HepG2 (cell line): ENCODE results near the gene TTC1. TPM values are rescaled to one million over a fixed set of nuclear protein-coding genes. Genes with fewer than 3 reads are reported as not detected.

Experiments used
- ATAC-seq: fragments of 200-7000 bp; cut with Tn5 transposase; 3 replicates; pipeline ENCODE4 v1.9.1; 2020; ENCODE audit warnings: mild to moderate bottlenecking, moderate library complexity
- BruUV-seq: library from RNA; stranded (reverse); fragments of 400-500 nt; replicated peaks from 2 replicates; lab custom pipeline; 2021; lab: Mats Ljungman, UMichigan
- CTCF ChIA-PET: fragments of 300-600 bp; formaldehyde crosslinking; extraction: SDS; loops from one replicate; lab custom pipeline; 2021; ENCODE audit warnings: low total read pairs, inconsistent platforms, low intra/inter-chr PET ratio; lab: Yijun Ruan, JAX
- POLR2A ChIA-PET: fragments of 350-600 bp; sonication (Branson Sonifier 250); formaldehyde crosslinking; loops from one replicate; lab custom pipeline; 2020; ENCODE audit warnings: antibody characterized with exemption, inconsistent platforms; lab: Yijun Ruan, JAX
- DNase-seq: peaks from one replicate; pipeline ENCODE4 v3.0.0-alpha.2; 2015; ENCODE audit warnings: low spot score
- FAIRE-seq: peaks from 3 replicates; lab custom pipeline; 2011; peaks lifted over from hg19 to GRCh38; lab: Jason Lieb, UNC
- H2AFZ ChIP-seq: one replicate; pipeline ENCODE4 v1.6.1; 2011; ENCODE audit warnings: low read length, inconsistent platforms
- H3K27ac ChIP-seq: fragments of 300-600 bp; 3 replicates; pipeline ENCODE4 v1.8.0; 2011; ENCODE audit warnings: mixed run types, mild to moderate bottlenecking, mixed read lengths, low read length, inconsistent platforms; ENCODE audit not compliant: insufficient read depth; ENCODE audit errors: extremely low read length
- H3K27me3 ChIP-seq, 2 experiments: fragments of 200-600 bp in 1 of 2; 2 replicates in 1 of 2; 3 replicates in 1 of 2; pipeline versions ENCODE4 v1.6.0 to v1.8.0; 2011; ENCODE audit warnings: low read length in 2 of 2, mild to moderate bottlenecking in 2 of 2, moderate library complexity in 2 of 2, inconsistent platforms in 1 of 2; ENCODE audit not compliant: insufficient read depth in 2 of 2, control insufficient read depth in 1 of 2
- H3K36me3 ChIP-seq, 2 experiments: fragments of 200-600 bp in 1 of 2; replicated peaks in 1 of 2; 2 replicates in 1 of 2; 3 replicates in 1 of 2; pipeline versions ENCODE4 v1.5.1 to v1.8.0; 2011; ENCODE audit warnings: low read length in 2 of 2, inconsistent platforms in 1 of 2; ENCODE audit not compliant: insufficient read depth in 2 of 2, control insufficient read depth in 1 of 2
- H3K4me1 ChIP-seq: 2 replicates; pipeline ENCODE4 v1.5.1; 2012; ENCODE audit warnings: low read length, inconsistent platforms; ENCODE audit not compliant: insufficient read depth
- H3K4me2 ChIP-seq: 2 replicates; pipeline ENCODE4 v1.6.0; 2011; ENCODE audit warnings: low read depth, low read length, inconsistent platforms
- H3K4me3 ChIP-seq, 3 experiments: fragments of 200-600 bp in 1 of 3; sonication (generic), shearing (Covaris generic) in 1 of 3; replicated peaks in 1 of 3; 2 replicates each; pipeline ENCODE4 v1.5.1; 2011 to 2016; ENCODE audit warnings: low read length in 3 of 3, inconsistent platforms in 2 of 3, low read depth in 2 of 3, mild to moderate bottlenecking in 2 of 3, control low read depth in 1 of 3, mixed read lengths in 1 of 3; ENCODE audit not compliant: insufficient read depth in 1 of 3
- H3K79me2 ChIP-seq: one replicate; pipeline ENCODE4 v1.6.1; 2011; ENCODE audit warnings: low read length, inconsistent platforms; ENCODE audit not compliant: insufficient read depth
- H3K9ac ChIP-seq: 2 replicates; pipeline ENCODE4 v1.6.0; 2011; ENCODE audit warnings: mild to moderate bottlenecking, low read depth, low read length, inconsistent platforms; ENCODE audit not compliant: insufficient read depth
- H3K9me3 ChIP-seq: 2 replicates; pipeline ENCODE4 v1.5.1; 2012; ENCODE audit warnings: mild to moderate bottlenecking, low read length
- H4K20me1 ChIP-seq: 2 replicates; pipeline ENCODE4 v1.6.0; 2011; ENCODE audit warnings: inconsistent platforms, mild to moderate bottlenecking, low read length, moderate library complexity; ENCODE audit not compliant: insufficient read depth
- CREM ChIP-seq, 2 experiments: sonication (generic) in 1 of 2; formaldehyde crosslinking in 1 of 2; IDR thresholded peaks; 2 replicates each; pipeline versions ENCODE4 v1.4.0 to v1.6.1; 2016 to 2020; ENCODE audit warnings: antibody characterized with exemption in 1 of 2, mild to moderate bottlenecking in 1 of 2, missing genetic modification reagents in 1 of 2
- HNRNPLL ChIP-seq: fragments of 200-400 bp; formaldehyde crosslinking; IDR thresholded peaks from 2 replicates; pipeline ENCODE4 v1.6.1; 2017; ENCODE audit warnings: mild to moderate bottlenecking, low read depth, low read length; ENCODE audit not compliant: poor library complexity, severe bottlenecking
- PAX8 ChIP-seq: sonication (generic); formaldehyde crosslinking; IDR thresholded peaks from 2 replicates; pipeline ENCODE4 v1.8.0; 2022; ENCODE audit warnings: mild to moderate bottlenecking, missing genetic modification reagents, borderline replicate concordance
- PLSCR1 ChIP-seq: sonication (generic); formaldehyde crosslinking; IDR thresholded peaks from 2 replicates; pipeline ENCODE4 v1.5.0; 2020; ENCODE audit warnings: missing genetic modification reagents, mild to moderate bottlenecking, borderline replicate concordance
- SCMH1 ChIP-seq: sonication (generic); formaldehyde crosslinking; IDR thresholded peaks from 2 replicates; pipeline ENCODE4 v1.9.0; 2021; ENCODE audit warnings: missing genetic modification reagents, mild to moderate bottlenecking, borderline replicate concordance
- SRSF9 ChIP-seq: fragments of 200-400 bp; formaldehyde crosslinking; IDR thresholded peaks from 2 replicates; pipeline ENCODE4 v1.6.1; 2018; ENCODE audit warnings: borderline replicate concordance, mild to moderate bottlenecking, low read depth, low read length; ENCODE audit not compliant: insufficient read depth, poor library complexity, severe bottlenecking
- SRY ChIP-seq: sonication (generic); formaldehyde crosslinking; IDR thresholded peaks from 2 replicates; pipeline ENCODE4 v1.8.0; 2022; ENCODE audit warnings: mild to moderate bottlenecking, missing genetic modification reagents
- TAF15 ChIP-seq: fragments of 200-400 bp; formaldehyde crosslinking; IDR thresholded peaks from one replicate; pipeline ENCODE4 v1.6.1; 2018; ENCODE audit warnings: mild to moderate bottlenecking, low read depth, low read length; ENCODE audit not compliant: poor library complexity, severe bottlenecking
- TERF1 ChIP-seq: sonication (generic); formaldehyde crosslinking; IDR thresholded peaks from 2 replicates; pipeline ENCODE4 v1.8.0; 2022; ENCODE audit warnings: mild to moderate bottlenecking, missing genetic modification reagents, moderate library complexity
- TOPORS ChIP-seq: sonication (generic); formaldehyde crosslinking; IDR thresholded peaks from 2 replicates; pipeline ENCODE4 v1.8.0; 2023; ENCODE audit warnings: mild to moderate bottlenecking, missing genetic modification reagents
- ZNF891 ChIP-seq: sonication (generic); formaldehyde crosslinking; IDR thresholded peaks from 2 replicates; pipeline ENCODE4 v1.5.0; 2020; ENCODE audit warnings: mild to moderate bottlenecking, missing genetic modification reagents
- WGBS: methylation state at CpG from one replicate; pipeline ENCODE4 v1.1.6; 2017; ENCODE audit warnings: low lambda C conversion rate; 5-methylcytosine and 5-hydroxymethylcytosine counted together
- in situ Hi-C: cut with HindIII; loops from 2 replicates; pipeline ENCODE4 v1.10.0; 2017; ENCODE audit warnings: low pct_unique_long_range_greater_than_20kb; ENCODE audit not compliant: extremely low pct_ligation_motif_present
- intact Hi-C: fragments of 100-400 bp; cut with micrococcal nuclease; formaldehyde crosslinking; loops from one replicate; pipeline ENCODE4 v1.10.0; 2022; ENCODE audit not compliant: unreplicated experiment
- polyA plus RNA-seq, 8 experiments: library from polyadenylated mRNA; depleted of rRNA in 3 of 8; stranded (reverse) in 7 of 8; unstranded in 1 of 8; fragments of >200 nt; fragmentation: Illumina TruSeq in 4 of 8; extraction: Trizol in 4 of 8; gene quantifications; 2 replicates each; pipeline versions ENCODE4 v1.2.1 to v1.2.3, GENCODE V29; 2011 to 2016; ENCODE audit warnings: low read depth in 4 of 8, missing spikeins in 1 of 8, mixed read lengths in 1 of 8; ENCODE audit not compliant: insufficient read depth in 1 of 8
- total RNA-seq, 5 experiments: library from RNA; depleted of rRNA; stranded (reverse); fragments of >200 nt; fragmentation: Illumina TruSeq; extraction: Trizol; gene quantifications; 2 replicates each; pipeline ENCODE4 v1.2.3, GENCODE V29; 2016; ENCODE audit warnings: low read depth in 1 of 5
- TF ChIP-seq, protein P1 (sequence below): sonication (generic); formaldehyde crosslinking; IDR thresholded peaks from 2 replicates; pipeline ENCODE4 v1.5.1; 2020; ENCODE audit warnings: missing genetic modification reagents, mild to moderate bottlenecking, borderline replicate concordance
- TF ChIP-seq, protein P2 (sequence below): sonication (generic); formaldehyde crosslinking; IDR thresholded peaks from 2 replicates; pipeline ENCODE4 v1.4.0; 2020; ENCODE audit warnings: mild to moderate bottlenecking, missing genetic modification reagents

Gene TTC1
- total and polyA plus RNA-seq, 2 of the 13 experiments (the other 11 are each of a cell fraction or from before 2014, with no cell fraction given) = 16.1 to 72.1 TPM

DNA sequence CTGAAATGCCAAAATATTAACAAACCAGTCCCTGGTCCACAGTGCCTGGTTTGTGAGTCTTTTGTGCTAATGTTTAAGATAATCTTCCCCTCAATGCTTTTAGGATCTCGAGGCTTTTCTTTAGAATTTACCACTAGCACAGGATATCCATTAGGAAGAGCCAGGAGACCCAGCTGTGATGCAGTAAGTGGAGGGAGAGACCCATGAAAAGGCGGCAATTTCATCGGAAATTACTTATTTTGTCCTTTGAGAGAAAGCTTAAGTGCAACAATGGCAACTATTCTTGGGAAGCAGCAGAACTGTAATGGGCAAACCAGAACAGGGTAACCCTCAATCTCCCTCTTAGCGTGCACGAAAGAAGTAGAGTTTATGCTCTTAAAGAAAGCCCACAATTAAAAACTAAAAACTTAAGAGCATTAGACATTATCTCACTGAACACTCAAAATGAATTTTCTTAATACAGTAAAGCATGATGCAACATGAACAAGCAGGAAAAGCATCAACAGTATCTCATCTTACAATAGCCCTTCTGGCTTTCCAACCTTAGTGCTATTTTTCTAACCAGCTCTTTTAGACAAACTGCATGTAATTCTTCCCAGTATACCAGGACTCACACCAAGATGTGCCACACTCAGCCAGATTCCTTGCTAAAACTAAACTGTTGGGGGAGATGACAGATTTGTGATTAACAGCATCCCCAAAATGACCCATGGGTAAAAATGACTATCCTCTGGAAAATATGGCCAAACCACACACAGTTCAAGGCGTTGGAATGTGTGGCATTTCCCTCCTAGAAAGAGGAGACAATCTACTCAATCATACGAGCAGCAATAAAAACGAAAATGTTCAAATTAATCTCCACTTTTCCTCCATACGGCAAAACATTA, 73.9 kb downstream of the TTC1 start:
- WGBS = 93% methylated on average over 9 of the region's 9 CpGs
- DNase-seq (no peak), FAIRE-seq (no peak), ATAC-seq (no peak)
- no peaks in the 10 kb centered on the region for H4K20me1 ChIP-seq
- no peak overlapping the region for H3K4me3 ChIP-seq
- intact Hi-C loops = no loop called here
- in situ Hi-C loops = no loop called here
- POLR2A ChIA-PET = no interaction called here
- no peak overlapping the region for H3K27ac ChIP-seq
- peaks cover 0 to 5% of the 10 kb centered on the region in 2 experiments; a peak in 1 of 5 replicates for H3K36me3 ChIP-seq
- H3K9me3 ChIP-seq = no peaks in the 10 kb centered on the region
- CTCF ChIA-PET = no interaction called here
- H3K4me2 ChIP-seq = no peak overlapping the region
- no peak overlapping the region for H2AFZ ChIP-seq
- H3K79me2 ChIP-seq = no peaks in the 10 kb centered on the region
- no peaks in the 10 kb centered on the region for H3K27me3 ChIP-seq
- no peaks in the 10 kb centered on the region for H3K4me1 ChIP-seq
- no TSS peak for BruUV-seq
- no peak overlapping the region for H3K9ac ChIP-seq
- TF ChIP-seq ZNF891 (CRISPR knock-in tag) (no peak), HNRNPLL (no peak), CREM (IDR thresholded peaks at IDR 0.05) (no peak), CREM (CRISPR knock-in tag; IDR thresholded peaks at IDR 0.05) (no peak), PAX8 (no peak), PLSCR1 (CRISPR knock-in tag) (no peak), SCMH1 (no peak), SRSF9 (no peak), SRY (no peak), TERF1 (CRISPR knock-in tag) (no peak), TOPORS (CRISPR knock-in tag) (no peak), TAF15 (no peak)
- TF ChIP-seq, protein P1, sequence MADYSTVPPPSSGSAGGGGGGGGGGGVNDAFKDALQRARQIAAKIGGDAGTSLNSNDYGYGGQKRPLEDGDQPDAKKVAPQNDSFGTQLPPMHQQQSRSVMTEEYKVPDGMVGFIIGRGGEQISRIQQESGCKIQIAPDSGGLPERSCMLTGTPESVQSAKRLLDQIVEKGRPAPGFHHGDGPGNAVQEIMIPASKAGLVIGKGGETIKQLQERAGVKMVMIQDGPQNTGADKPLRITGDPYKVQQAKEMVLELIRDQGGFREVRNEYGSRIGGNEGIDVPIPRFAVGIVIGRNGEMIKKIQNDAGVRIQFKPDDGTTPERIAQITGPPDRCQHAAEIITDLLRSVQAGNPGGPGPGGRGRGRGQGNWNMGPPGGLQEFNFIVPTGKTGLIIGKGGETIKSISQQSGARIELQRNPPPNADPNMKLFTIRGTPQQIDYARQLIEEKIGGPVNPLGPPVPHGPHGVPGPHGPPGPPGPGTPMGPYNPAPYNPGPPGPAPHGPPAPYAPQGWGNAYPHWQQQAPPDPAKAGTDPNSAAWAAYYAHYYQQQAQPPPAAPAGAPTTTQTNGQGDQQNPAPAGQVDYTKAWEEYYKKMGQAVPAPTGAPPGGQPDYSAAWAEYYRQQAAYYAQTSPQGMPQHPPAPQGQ (CRISPR knock-in tag) = no peak
- TF ChIP-seq, protein P2, sequence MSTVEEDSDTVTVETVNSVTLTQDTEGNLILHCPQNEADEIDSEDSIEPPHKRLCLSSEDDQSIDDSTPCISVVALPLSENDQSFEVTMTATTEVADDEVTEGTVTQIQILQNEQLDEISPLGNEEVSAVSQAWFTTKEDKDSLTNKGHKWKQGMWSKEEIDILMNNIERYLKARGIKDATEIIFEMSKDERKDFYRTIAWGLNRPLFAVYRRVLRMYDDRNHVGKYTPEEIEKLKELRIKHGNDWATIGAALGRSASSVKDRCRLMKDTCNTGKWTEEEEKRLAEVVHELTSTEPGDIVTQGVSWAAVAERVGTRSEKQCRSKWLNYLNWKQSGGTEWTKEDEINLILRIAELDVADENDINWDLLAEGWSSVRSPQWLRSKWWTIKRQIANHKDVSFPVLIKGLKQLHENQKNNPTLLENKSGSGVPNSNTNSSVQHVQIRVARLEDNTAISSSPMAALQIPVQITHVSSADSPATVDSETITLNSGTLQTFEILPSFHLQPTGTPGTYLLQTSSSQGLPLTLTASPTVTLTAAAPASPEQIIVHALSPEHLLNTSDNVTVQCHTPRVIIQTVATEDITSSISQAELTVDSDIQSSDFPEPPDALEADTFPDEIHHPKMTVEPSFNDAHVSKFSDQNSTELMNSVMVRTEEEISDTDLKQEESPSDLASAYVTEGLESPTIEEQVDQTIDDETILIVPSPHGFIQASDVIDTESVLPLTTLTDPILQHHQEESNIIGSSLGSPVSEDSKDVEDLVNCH (CRISPR knock-in tag) = no peak
